Peyer's patch (tissue), 4 donors: Measurements from ENCODE around the gene ANGPTL1.

ENCODE experiments used
- CTCF ChIP-seq, 6 experiments: fragments of 450-650 bp in 4 of 6; fragments of 200-600 bp in 2 of 6; sonication (generic) in 1 of 6; IDR thresholded peaks; one replicate each; pipeline ENCODE4 v1.5.1; 2017 to 2019; ENCODE audit warnings: antibody characterized with exemption in 6 of 6, mild to moderate bottlenecking in 3 of 6, moderate library complexity in 1 of 6
- POLR2A ChIP-seq, 2 donors: fragments of 450-650 bp; IDR thresholded peaks; one replicate each; pipeline ENCODE4 v1.5.1; 2017; ENCODE audit warnings: antibody characterized with exemption in 2 of 2, mild to moderate bottlenecking in 2 of 2, moderate library complexity in 2 of 2

GRCh38 chr1:178810585-178810984 lies 60.3 kb downstream of the ANGPTL1 start:
- no peak for TF ChIP-seq POLR2A (IDR thresholded peaks at IDR 0.05)
- no peak for TF ChIP-seq CTCF (IDR thresholded peaks at IDR 0.05)
